Cardiac septum (tissue), 1 donor: ENCODE results near the gene HSF5. TPM values are rescaled to one million over a fixed set of nuclear protein-coding genes. Genes with fewer than 3 reads are reported as not detected.
"Not testable (repeated sequence)": the region's sequence is repeated elsewhere in the genome, so short reads cannot be mapped to it uniquely, and the experiment has no call there.

Experiments
- DNase-seq: peaks from one replicate; pipeline ENCODE4 v3.0.0-alpha.2; 2020; ENCODE audit warnings: low spot score
- intact Hi-C: fragments of 100-400 bp; cut with DNase I; formaldehyde crosslinking; loops from one replicate; pipeline ENCODE4 v1.14.0; 2022
- total RNA-seq: library from RNA; stranded (reverse); fragmentation: NEBNext Ultra II Directional; extraction: Animal tissue kit (Norgen Biotek cat#: 25700); gene quantifications from one replicate; pipeline ENCODE4 v1.2.1, GENCODE V29; 2021
- donor health status: DM: no; HTN: no; CAD: no.

The HSF5 gene
- total RNA-seq, 1 donor from 2014 or later, result not detected

DNA sequence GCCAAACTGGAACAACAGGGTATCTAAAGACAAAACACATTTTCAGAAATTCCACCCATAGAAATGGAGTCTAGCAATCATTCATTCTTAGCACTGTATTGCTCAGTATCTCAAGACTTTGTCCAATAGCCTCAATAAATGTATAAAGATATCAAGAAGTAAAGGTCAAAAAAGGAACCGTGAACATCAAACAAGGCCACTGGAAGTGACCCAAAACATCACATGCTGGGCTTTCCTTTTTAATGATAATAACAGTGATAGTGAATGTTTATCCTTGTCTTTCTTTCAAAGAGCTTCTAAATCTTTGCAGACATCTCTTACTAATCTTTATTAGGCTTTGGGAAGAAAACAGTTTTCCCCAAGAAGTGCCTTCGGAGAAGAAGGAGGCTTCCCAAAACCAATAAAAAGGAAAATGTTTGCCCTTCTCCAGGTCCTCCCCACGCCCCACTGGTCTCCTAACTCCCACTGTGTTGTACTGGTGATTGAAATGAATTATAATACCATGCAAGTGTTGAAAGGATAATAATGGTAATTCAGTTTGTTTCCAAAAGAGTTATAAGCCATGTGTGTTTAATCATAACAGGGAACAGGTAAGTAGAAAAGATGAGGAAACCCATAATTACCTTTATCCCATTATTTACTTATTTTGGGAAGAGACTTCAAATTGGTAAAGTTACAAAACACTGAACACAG lies 89.5 kb downstream of the HSF5 start:
- intact Hi-C loops, result no loop called here
- no peak for DNase-seq

- intact Hi-C loops, DNase-seq: not testable (repeated sequence)
Observed at GRCh38 chr17:58397421-58397820, 90.8 kb downstream of the HSF5 start.

DNA sequence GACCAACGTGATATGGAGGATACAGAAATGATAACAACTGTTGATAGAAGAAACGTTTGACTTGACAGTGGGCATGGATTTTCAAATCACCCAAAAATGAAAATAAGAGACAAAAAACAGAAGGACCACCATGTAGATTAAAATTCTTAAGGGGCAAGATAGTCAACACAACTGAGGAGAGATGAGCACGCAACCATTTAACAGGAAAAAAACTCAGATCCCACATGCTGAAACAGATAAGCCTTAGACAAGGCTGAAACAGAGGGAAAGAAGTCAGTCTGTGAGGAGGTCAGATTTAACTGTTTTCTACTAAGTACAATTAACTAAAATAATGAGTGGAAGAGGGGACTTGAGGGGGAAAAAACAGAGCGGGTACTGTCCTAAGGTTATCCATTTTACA lies 92.0 kb downstream of the HSF5 start:
- no peak for DNase-seq
- intact Hi-C loops, result no loop called here

DNA sequence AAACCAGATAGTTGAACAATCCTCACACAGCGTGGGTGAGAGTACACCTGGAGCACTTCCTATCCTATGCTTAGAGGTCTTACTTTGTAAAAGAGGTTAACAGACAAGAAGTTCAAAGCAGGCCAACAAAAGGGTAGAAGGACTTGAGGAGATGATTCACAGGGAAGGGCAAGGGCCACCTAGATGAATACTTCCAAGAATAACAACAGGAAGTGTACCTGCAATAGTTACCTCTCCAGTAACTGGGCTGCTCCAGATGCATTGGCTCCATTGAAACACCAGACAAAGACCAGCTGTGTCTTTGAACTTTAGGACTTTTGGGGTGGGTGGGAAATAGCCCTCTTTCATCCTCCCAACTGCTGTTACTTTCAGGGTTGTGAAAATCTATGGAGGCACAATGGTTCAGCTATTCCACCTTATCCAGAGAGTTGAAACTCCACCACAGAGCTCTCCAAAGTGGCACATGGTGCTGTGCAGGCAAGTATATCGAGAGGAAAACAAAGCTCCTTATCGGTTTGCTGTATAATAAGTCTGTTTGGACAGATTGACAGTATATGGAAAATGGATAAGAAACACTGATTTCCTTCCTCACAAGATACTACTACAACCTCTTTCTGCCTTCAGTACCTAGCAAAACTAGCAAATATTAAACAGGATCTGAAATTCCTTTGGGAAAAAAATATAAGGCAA lies 93.5 kb downstream of the HSF5 start:
- intact Hi-C loops, result no loop called here
- no peak for DNase-seq

- intact Hi-C loops, result no loop called here
- DNase-seq, result no peak
Observed at GRCh38 chr17:58391302-58391984, 96.8 kb downstream of the HSF5 start.

DNA sequence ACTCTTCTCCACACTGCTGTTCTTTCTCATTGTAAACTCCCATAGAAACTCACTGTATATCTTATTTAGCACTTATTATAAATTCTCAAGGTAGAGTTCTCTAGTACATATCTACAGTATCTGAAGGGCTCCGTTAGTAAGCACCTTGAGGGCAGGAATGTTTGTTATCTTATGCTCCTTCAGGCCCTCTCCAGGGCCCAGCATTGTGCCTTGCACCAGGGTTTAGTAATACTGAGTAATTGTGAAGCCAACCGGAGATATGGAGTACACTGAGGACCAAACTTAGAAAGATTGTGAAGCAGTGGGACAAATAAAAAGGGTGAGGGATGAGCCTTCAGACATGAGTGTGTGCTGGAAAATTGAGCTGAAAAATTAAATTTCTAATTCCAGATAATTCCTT lies 97.3 kb downstream of the HSF5 start:
- intact Hi-C loops, result no loop called here
- DNase-seq, result no peak

DNA sequence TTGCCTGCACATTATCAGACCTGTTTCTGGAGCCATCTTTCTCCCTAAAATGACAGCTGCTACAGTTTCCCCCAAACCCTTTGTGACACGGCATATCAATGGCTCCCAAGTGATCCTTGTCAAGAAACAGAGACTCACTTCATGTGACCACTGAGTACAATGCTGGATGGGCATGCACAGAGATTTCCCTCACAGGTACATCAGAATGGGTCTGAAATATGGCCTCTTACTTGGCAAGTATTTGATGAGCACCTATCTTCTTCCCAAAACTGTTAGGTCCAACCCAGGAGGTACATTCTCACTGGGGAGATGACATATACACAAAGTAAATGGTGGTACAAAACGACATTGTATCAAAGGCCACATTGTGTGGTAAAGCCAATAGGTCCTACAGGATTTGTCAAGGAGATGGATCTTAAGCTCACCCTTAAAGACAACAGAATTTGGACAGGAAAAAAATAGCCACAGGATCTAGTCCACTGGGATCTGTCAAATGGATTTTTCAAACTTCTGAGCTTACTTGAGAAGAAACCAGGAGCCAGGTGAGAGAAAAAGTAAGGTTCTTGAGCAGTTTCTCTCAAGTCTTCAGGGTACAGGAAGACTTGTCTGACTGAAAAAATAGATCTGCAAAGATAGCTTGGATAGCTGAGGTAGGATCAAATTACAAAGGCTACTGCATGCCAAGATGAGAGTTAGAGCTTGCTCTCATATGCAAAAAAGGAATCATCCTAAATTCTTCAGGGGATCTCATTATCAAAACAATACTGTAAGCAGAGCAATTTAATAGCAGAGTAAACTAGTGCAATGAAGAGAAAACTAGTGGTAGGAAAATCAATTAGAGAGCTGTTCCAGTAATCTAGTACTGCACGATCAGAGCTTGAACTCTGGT lies 99.7 kb downstream of the HSF5 start:
- intact Hi-C loops, result no loop called here
- DNase-seq, result no peak

- intact Hi-C loops, result no loop called here
- no peak for DNase-seq
Observed at GRCh38 chr17:58387834-58388233, 100.4 kb downstream of the HSF5 start.

GRCh38 chr17:58386708-58387107 lies 101.5 kb downstream of the HSF5 start:
- no peak for DNase-seq
- intact Hi-C loops, result no loop called here

GRCh38 chr17:58385359-58385899 lies 102.8 kb downstream of the HSF5 start:
- intact Hi-C loops, result no loop called here
- DNase-seq, result no peak

DNA sequence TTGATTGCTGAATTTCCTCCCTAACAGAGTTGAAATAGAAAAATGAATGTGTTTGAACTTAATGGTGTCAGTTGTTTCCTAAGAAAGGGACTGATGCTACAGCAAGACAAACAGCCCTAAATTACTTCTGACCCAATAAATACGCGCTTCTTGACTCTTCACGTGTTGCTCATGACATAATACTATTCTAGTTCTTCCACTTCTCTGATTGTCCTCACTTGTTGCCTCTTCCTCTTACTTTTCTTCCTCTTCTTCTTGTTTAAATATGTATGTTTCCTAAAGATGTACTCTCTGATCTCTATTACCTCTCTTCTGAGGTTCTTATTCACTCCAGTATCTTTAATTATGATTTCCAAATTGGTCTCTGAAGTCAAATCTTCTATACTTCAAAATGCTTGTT lies 103.3 kb downstream of the HSF5 start:
- intact Hi-C loops, result no loop called here
- no peak for DNase-seq

GRCh38 chr17:58383892-58384462 lies 104.2 kb downstream of the HSF5 start:
- intact Hi-C loops, result no loop called here
- DNase-seq, result no peak

- DNase-seq, result no peak
- intact Hi-C loops, result no loop called here
Observed at GRCh38 chr17:58382872-58383242, 105.4 kb downstream of the HSF5 start.

- no peak for DNase-seq
- intact Hi-C loops, result no loop called here
Observed at GRCh38 chr17:58382108-58382871, 105.9 kb downstream of the HSF5 start.

DNA sequence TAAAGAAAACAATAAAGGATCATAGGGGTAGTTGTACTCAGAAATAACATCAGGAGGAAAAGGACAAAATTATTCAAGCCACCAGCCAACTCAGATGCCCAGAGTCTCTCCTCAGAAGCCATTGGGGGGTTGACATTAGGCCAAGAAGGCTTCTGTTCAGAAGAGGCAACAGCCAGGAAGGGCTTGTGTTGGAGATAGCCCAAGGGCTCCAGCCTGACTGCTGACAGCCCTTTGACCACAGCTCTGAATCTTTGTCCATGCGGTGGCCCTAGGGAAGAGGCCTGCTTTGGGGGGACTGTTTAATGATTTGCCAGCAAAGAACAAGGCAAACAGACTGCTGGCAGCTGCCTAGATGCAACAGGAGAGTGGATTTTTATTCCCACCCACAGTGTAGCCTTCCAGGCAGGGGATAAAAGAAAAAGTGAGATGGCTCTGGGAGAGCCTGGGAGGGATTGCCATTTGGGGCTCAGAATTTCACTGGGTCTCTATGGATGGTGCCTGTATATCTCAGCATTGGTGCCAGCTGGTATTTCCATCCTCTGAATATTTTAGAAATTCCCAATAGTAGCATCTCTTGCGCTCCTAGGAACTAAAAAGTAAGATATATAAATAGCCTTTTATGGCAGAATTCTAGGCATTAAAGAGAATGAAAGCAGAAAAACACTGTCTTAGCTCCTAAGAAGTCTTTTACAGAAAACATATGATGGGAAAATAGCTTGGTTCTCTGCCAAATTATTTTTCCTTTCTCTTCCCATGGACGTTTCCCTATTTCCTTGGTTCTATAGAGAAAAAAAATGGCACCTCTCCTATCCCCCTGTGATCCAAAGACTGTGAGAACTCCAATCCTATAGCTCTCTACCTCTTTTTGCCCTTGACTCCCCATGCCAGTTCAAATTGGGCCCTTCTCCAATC lies 106.8 kb downstream of the HSF5 start:
- DNase-seq, result no peak
- intact Hi-C loops, result no loop called here

DNA sequence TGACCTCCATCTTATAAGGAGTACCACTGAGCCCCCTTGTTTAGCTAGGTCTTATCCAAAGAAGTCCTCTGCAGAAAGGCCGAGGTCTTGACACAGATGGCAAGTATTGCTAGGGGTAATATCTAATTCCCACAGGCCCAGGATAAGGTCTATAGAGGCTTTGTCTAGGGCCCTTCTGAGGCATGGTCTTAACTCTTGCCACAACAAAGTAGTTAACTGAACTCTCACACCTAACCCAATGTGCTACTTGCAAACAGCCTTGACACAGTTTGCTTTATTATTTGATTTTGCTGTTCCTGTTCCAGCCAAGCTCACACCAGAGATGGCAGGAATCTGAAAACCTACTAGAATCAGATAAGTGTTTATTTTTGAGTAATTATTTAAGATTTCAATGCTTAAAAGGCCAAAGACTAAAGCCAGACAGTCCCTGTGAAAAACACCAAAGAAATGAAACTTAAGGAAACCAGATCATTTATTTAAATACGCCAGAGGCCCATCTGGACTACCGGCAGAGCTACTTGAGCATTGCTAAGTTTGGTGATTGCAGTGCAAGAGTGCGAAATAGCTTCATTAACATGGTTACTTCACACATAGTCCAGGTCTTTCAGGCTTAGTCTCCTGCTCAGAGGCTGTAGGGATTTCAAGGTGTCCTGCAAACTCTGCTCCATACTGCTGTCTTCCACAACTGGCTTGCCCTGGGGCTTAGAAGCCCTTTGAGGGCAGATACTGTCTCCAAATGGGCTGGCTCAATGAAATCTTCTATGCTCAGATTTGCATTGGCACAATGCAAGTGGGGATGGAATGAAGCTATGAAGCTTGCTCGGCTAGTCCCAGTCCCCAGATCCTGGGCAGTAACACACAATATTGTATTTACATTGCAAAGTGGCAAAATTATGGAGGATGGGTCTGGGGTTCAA lies 107.7 kb downstream of the HSF5 start:
- DNase-seq, result no peak
- intact Hi-C loops, result no loop called here

DNA sequence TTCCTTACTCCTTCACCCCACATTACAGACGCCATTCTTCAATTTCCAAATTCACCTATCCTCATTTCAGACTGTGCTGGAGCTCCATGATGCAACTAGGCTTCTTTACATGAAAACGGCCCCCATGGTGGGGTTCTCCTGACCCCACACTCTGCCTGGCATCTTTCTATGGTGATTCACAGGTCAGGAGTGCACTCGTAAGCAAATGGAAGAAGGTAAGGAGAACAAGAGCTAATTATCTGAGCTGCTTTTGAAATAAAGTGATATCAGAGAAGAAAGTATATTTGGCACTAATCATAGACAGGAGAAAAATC lies 108.7 kb downstream of the HSF5 start:
- DNase-seq, result no peak
- intact Hi-C loops, result no loop called here
